ENCODE measurements around the gene TUBB.
"Not testable (repeated sequence)": the region's sequence is repeated elsewhere in the genome, so short reads cannot be mapped to it uniquely, and the experiment has no call there.

TUBB gene

GRCh38 chr6:30719356-30719755 is 796 bp upstream of the TUBB start:
- no peak for DNase-seq

GRCh38 chr6:30720738-30721197 is 616 bp downstream of the TUBB start:
- DNase-seq: peak; percentile 81

- peak; percentile 95 for DNase-seq
These were observed 1.3 kb downstream of the TUBB start for GRCh38 chr6:30721198-30722024.

- DNase-seq: not testable (repeated sequence)
These were observed 1.8 kb downstream of the TUBB start for GRCh38 chr6:30722025-30722279.

- peak; percentile 86 for DNase-seq
These were observed 2.3 kb downstream of the TUBB start for GRCh38 chr6:30722280-30723112.

GRCh38 chr6:30723159-30723842 is 3.1 kb downstream of the TUBB start:
- not testable (repeated sequence) for DNase-seq

GRCh38 chr6:30723843-30724741 is 3.9 kb downstream of the TUBB start:
- DNase-seq: not testable (repeated sequence)

GRCh38 chr6:30724906-30725667 is 4.9 kb downstream of the TUBB start:
- DNase-seq: no peak

- DNase-seq: peak; percentile 48
These were observed 5.8 kb downstream of the TUBB start for GRCh38 chr6:30725713-30726505.

GRCh38 chr6:30726506-30727413 is 6.6 kb downstream of the TUBB start:
- DNase-seq: no peak

GRCh38 chr6:30727920-30728553 is 7.9 kb downstream of the TUBB start:
- no peak for DNase-seq

GRCh38 chr6:30730601-30731435 is 10.7 kb downstream of the TUBB start:
- DNase-seq: peak; percentile 91

GRCh38 chr6:30732237-30732943 is 12.2 kb downstream of the TUBB start:
- no peak for DNase-seq

GRCh38 chr6:30735668-30736314 is 15.6 kb downstream of the TUBB start:
- peak; percentile 57 for DNase-seq

GRCh38 chr6:30738532-30738931 is 18.4 kb downstream of the TUBB start:
- no peak for DNase-seq

GRCh38 chr6:30740540-30740870 is 20.4 kb downstream of the TUBB start:
- no peak for DNase-seq

Measured in activated CD4-positive, alpha-beta T cell treated with anti-CD3 and anti-CD28 coated beads, Interleukin-10, Interleukin-2, amounts not matched to agents 100 ng/mL and 50 ng/mL, durations not matched to agents 16 hours and 8 hours (primary cell).